Fibroblast of skin of right biceps (primary cell): ENCODE results near the gene DACT3.
"Not testable (repeated sequence)": the region's sequence is repeated elsewhere in the genome, so short reads cannot be mapped to it uniquely, and the experiment has no call there.

ENCODE experiments used
- DNase-seq: peaks from one replicate; pipeline ENCODE4 v3.0.0-alpha.2; 2013

The DACT3 gene

GRCh38 chr19:46633130-46633529 is 27.9 kb downstream of the DACT3 start:
- DNase-seq: no peak

DNA sequence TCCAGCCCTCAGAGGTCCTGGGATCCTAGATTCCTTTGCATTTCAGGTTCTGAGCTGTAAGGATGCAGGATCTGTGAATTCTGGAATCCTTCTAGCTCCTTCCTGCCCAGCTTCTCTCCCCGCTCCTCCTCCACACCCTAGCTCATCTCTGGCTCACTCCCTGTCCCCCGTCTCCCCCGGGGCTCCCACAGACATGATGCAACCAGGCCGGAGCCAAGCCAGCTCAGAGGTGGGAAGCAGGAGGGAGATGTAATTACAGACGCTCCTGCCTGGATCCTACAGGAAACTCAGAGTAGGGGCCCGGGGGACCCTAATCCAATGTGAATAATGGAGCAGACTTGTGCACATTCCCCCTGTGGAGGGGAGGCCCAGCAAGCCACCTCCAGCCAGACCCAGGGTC is 29.5 kb downstream of the DACT3 start:
- peak; percentile 81 for DNase-seq

- no peak for DNase-seq
Observed at GRCh38 chr19:46630586-46631205, 30.3 kb downstream of the DACT3 start.

DNA sequence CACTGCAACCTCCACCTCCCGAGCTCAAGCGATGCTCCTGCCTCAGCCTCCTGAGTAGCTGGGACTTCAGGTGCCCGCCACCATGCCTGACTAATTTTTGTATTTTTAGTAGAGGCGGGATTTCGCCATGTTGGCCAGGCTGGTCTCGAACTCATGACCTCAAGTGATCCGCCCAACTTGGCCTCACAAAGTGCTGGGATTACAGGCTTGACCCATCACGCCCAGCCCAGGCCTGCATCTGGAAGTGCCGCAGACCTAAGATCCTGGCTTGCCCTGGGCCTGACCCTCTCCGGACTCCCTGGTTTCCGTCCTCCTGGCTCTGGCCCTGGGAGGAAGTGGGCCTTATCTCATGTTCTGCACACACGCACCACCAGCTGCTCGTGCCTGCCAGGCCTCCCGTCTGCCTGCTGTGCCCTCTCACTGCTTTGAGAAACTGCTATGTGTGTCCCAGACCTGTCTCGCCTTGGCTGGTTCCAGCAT is 31.4 kb downstream of the DACT3 start:
- DNase-seq: no peak

- not testable (repeated sequence) for DNase-seq
Observed at GRCh38 chr19:46628970-46629369, 32.0 kb downstream of the DACT3 start.

- peak; percentile 18 for DNase-seq
Observed at GRCh38 chr19:46626446-46626845, 34.5 kb downstream of the DACT3 start.

- no peak for DNase-seq
Observed at GRCh38 chr19:46625731-46626130, 35.3 kb downstream of the DACT3 start.

GRCh38 chr19:46624958-46625661 is 35.9 kb downstream of the DACT3 start, which contains the start of gene PTGIR:
TSS of gene PTGIR (minus strand) at chr19:46625089. CDS start at chr19:46624225, 864 bp downstream.
- peak; percentile 85 for DNase-seq

DNA sequence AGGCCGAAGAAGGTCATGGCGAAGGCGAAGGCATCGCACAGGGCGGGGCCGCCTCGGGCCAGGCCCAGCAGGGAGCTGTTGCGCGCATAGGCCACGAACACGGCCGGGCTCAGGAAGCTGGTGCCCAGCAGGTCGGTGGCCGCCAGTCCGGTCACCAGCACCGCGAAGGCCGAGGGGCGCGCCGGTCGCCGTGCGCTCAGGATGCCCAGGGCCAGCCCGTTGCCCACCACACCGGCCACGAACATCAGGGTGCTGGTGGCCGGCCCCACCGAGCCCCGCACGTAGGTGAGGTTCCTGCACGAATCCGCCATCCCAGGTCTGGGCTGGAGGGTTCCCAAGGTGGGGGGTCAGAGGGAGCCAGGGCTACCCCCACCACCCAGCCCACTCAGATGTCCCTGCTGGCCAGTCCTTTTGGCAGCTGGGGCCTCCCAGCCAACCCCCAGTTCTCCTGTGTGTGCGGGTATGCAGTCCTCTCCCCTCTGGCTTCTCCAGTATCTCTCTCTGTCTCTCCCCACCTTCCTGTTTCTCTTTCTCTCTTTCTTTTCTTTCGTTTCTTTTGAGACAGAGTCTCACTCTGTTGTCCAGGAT is 37.0 kb downstream of the DACT3 start:
- no peak for DNase-seq

DNA sequence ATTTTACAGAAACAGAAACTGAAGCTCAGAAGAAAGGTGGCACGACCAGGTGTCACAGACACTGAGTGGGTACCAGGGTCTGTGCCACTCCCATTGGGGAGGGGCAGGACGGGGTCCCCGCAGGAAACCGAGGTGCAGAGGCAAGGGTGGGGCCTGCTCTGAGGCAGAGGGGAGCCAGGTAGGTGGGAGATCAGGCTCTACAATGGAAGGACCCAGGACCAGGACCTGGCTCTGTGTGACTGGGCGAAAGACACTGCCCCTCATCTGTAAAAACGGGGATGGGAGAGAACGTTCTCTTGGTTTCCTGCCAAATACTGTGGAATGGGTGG is 38.9 kb downstream of the DACT3 start:
- DNase-seq: no peak

- no peak for DNase-seq
Observed at GRCh38 chr19:46621191-46622117, 39.5 kb downstream of the DACT3 start.

GRCh38 chr19:46620716-46621115 is 40.3 kb downstream of the DACT3 start:
- peak; percentile 64 for DNase-seq

DNA sequence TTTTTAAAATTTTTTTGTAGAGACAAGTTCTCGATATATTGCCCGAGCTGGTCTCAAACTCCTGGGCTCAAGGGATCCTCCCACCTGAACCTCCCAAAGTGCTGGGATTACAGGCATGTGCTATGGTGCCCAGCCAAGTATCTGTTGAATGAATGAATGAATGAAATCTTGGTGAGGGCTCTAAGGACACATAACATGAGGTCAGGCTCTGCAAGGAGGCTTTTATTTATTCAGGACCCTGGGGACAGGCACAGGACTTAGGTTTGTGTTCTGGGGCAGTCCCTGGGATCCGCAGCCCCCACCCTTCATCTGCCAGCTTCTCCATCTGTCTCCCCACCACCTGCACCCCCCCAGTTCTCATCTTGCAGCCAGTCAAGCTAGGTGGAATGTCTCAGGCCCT is 40.7 kb downstream of the DACT3 start:
- no peak for DNase-seq

DNA sequence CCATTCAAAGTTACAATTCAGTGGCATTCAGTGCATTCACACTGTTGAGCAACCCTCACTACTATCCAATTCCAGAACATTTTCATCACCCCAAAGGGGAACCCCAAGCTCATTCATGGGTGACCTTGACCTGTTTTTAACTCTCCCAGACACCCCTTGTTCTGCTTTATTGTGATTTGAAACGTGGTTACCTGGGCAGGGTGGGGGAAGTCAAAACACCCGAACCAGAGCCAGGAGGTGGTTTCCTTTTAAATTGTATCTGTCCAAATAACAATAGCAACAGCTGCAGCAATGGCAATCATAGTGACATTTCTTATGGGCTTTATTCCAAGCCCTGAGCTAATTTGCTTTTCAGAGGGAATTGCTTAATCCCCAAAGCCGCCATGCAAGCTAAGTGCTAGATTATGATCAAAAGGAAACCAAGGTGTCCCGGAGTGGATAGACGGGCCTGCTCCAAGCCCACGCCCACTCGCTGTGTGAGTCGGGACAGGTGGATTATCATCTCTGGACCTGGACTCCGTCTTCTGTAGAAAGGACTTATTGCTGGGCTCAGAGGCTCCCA is 42.2 kb downstream of the DACT3 start:
- DNase-seq: no peak

GRCh38 chr19:46617601-46618000 is 43.4 kb downstream of the DACT3 start:
- DNase-seq: no peak

- peak; percentile 64 for DNase-seq
Observed at GRCh38 chr19:46616631-46617322, 44.2 kb downstream of the DACT3 start.

- DNase-seq: no peak
Observed at GRCh38 chr19:46615966-46616365, 45.0 kb downstream of the DACT3 start.

GRCh38 chr19:46614114-46614722 is 46.8 kb downstream of the DACT3 start:
- peak; percentile 76 for DNase-seq

- DNase-seq: no peak
Observed at GRCh38 chr19:46613525-46613924, 47.5 kb downstream of the DACT3 start.

DNA sequence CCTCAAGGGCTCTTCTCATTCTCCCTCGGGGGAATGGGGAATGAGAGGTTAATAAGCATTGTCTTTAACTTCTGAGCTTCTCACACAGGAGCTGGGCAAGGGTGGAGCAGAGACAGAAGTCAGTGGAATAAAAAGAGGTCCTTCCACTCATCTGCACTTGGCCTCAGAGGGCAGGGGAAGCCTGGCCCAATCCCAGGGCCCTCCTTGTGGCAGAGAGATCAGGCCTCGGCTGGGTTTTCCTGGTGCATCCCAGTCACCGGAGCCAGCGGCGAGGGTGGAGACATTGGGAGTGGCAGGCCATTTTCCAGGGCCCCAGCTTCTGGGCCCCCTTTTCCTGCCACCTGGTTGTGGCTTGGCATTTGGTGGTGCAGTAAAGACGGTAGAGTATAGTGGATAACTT is 49.2 kb downstream of the DACT3 start:
- DNase-seq: no peak
